T-helper 2 cell treated with Interferon-gamma antibody and Interleukin-4, amounts not matched to agents 5 μg/mL and 100 μg/mL, for 36 hours (primary cell): Measurements from ENCODE around the gene TMEM11.

ENCODE experiments used
- DNase-seq: peaks from one replicate; pipeline ENCODE4 v3.0.0; 2021; ENCODE audit warnings: low spot score
- H3K27ac Mint-ChIP-seq: one replicate; pipeline ENCODE4 v1.8.0; 2021; ENCODE audit warnings: mild to moderate bottlenecking, mixed read lengths
- H3K27me3 Mint-ChIP-seq: one replicate; pipeline ENCODE4 v1.8.0; 2021; ENCODE audit warnings: low read depth, mixed read lengths
- H3K36me3 Mint-ChIP-seq: one replicate; pipeline ENCODE4 v1.8.0; 2021; ENCODE audit warnings: low read depth, mixed read lengths
- H3K4me1 Mint-ChIP-seq: one replicate; pipeline ENCODE4 v1.8.0; 2021; ENCODE audit warnings: low read depth, mixed read lengths
- H3K4me3 Mint-ChIP-seq: one replicate; pipeline ENCODE4 v1.8.0; 2022; ENCODE audit warnings: mild to moderate bottlenecking, moderate library complexity, mixed read lengths
- H3K9me3 Mint-ChIP-seq: one replicate; pipeline ENCODE4 v1.8.0; 2021; ENCODE audit warnings: mixed read lengths

The TMEM11 gene

DNA sequence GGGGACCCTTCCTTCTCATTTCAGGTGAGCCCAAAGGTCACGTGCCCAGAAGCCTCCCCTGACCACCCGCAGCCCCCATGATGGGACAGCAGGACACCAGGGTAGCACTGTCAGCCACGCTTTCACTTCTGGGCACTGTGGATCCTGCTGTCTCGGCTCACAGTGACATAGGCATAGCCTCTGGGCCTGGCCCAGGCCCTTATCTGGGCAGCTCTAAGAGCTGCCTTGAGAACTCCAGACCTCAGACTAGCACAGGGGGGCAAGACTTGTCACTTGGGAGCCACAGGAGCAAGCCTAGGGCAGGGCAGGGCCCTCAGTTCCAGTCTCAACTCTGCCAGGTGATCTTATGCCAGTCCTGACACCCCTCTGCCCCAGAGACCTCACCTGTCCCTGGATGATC lies 34.5 kb upstream of the TMEM11 start:
- H3K9me3 Mint-ChIP-seq: no peaks in the 10 kb centered on the region
- no peaks in the 10 kb centered on the region for H3K36me3 Mint-ChIP-seq
- H3K27me3 Mint-ChIP-seq: peaks cover 21% of the 10 kb centered on the region
- H3K4me1 Mint-ChIP-seq: peaks cover 1% of the 10 kb centered on the region
- no peak for DNase-seq
- H3K4me3 Mint-ChIP-seq: no peak overlapping the region
- H3K27ac Mint-ChIP-seq: no peak overlapping the region

DNA sequence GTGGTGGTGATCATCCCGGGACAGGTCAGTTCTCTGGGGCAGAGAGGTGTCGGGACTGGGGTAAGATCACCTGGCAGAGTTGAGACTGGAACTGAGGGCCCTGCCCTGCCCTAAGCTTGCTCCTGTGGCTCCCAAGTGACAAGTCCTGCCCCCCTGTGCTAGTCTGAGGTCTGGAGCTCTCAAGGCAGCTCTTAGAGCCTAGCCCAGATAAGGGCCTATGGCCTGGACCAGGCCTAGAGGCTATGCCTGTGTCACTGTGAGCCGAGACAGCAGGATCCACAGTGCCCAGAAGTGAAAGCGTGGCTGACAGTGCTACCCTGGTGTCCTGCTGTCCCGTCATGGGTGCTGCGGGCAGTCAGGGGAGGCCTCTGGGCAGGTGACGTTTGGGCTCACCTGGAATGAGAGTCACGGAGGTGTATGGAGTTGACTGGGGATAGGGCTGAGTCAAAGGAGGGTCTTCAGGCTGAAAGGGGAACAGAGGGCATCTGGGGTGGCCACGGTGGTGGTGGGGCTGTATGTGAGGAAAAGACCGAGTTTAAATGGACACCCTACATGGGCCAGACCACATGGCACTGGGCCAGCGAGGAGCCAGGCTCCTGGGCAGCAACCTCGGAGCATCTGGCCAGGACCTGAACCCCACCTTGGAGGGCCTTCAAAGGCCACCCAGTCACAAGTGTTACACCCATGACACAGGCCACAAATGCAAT lies 33.7 kb upstream of the TMEM11 start:
- Mint-ChIP-seq H3K36me3 (no peaks in the 10 kb centered on the region), H3K4me1 (no peaks in the 10 kb centered on the region), H3K9me3 (no peaks in the 10 kb centered on the region), H3K27ac (no peak overlapping the region), H3K27me3 (peaks cover 21% of the 10 kb centered on the region), H3K4me3 (no peak overlapping the region)
- no peak for DNase-seq

DNA sequence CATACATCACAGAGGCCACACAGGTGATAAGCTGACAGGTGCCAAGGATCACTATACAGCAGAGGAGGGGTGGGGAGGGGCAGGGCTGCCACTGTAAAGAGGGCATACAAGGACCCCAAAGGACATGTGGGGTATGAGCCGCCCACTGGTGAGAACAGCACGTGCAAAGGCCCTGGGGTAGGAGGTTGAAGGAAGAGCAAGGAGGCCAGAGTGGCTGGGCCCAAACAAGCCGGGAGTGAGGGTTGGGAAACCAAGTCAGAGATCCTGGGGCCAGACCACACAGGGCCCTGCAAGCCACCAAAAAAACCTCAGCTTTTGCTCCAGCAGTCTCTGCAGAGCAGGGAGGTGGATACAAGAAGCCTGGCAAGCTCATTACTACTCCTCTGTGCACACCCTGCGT lies 32.7 kb upstream of the TMEM11 start:
- no peak for DNase-seq
- Mint-ChIP-seq H3K4me1 (no peaks in the 10 kb centered on the region), H3K27me3 (peaks cover 11% of the 10 kb centered on the region), H3K4me3 (no peak overlapping the region), H3K27ac (no peak overlapping the region), H3K9me3 (no peaks in the 10 kb centered on the region), H3K36me3 (no peaks in the 10 kb centered on the region)

DNA sequence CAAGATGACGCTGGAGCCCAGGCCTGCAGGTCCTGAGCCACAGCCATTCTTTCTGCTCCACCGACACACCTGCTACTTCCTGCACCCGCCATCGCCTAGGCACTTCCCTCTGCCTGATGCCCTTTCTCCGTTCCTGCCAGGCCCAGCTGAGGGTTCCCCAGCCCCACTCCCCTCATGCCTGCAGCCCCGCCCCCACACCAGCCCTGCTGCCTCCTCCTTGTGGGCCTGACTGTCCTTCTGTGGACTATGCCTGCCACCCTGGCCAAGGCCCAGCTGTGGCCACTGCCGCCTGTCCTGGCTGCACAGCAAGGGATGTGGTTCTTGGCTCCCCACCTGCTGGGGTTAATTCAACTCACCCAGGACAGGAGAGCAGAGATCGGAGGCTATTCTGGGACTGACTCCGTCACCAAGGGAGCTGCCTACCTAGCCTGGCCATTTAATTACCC lies 31.7 kb upstream of the TMEM11 start:
- H3K36me3 Mint-ChIP-seq: no peaks in the 10 kb centered on the region
- H3K9me3 Mint-ChIP-seq: no peaks in the 10 kb centered on the region
- peaks cover 5% of the 10 kb centered on the region for H3K27me3 Mint-ChIP-seq
- H3K27ac Mint-ChIP-seq: no peak overlapping the region
- no peak for DNase-seq
- no peak overlapping the region for H3K4me3 Mint-ChIP-seq
- no peaks in the 10 kb centered on the region for H3K4me1 Mint-ChIP-seq

DNA sequence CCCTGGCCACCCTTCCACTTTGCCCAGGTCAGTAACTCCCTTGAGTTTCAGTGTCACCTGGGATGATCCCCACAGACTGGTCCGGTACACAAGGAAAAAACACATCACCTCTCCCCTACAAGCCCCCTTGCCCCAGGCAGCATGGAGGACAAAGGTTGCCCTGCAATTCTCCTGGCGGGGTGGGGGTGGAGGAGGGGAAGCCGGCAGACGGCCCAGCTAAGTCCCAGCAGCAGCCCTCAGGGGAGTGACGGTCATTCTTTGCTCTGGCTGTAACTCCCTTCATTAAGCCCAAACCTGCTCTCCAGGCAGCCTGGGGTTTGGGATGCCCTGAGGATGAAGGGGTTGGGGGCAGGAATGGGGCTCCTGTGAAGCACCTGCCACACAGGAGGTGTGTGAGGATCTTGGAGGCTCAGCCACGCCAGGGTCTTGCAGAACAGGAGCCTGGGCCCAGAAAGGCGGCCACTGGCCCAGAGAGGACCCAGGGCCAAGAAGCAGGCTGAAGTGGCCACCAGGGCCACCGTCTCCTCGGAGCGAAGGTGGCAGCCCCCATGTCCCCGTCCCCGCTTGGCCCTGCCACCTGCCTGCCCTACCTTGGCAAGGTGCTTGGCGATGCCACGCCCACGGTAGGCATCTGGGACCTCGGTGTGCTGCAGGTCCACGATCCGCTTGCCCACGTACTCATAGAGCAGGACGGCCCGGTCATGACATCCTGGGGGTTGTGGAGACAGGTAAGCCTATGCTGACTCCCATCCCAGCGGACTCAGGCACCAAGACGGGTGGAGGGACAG lies 29.7 kb upstream of the TMEM11 start:
- no peak for DNase-seq
- H3K4me1 Mint-ChIP-seq: no peaks in the 10 kb centered on the region
- H3K27me3 Mint-ChIP-seq: no peaks in the 10 kb centered on the region
- H3K9me3 Mint-ChIP-seq: no peaks in the 10 kb centered on the region
- H3K4me3 Mint-ChIP-seq: no peak overlapping the region
- H3K36me3 Mint-ChIP-seq: no peaks in the 10 kb centered on the region
- H3K27ac Mint-ChIP-seq: no peak overlapping the region

DNA sequence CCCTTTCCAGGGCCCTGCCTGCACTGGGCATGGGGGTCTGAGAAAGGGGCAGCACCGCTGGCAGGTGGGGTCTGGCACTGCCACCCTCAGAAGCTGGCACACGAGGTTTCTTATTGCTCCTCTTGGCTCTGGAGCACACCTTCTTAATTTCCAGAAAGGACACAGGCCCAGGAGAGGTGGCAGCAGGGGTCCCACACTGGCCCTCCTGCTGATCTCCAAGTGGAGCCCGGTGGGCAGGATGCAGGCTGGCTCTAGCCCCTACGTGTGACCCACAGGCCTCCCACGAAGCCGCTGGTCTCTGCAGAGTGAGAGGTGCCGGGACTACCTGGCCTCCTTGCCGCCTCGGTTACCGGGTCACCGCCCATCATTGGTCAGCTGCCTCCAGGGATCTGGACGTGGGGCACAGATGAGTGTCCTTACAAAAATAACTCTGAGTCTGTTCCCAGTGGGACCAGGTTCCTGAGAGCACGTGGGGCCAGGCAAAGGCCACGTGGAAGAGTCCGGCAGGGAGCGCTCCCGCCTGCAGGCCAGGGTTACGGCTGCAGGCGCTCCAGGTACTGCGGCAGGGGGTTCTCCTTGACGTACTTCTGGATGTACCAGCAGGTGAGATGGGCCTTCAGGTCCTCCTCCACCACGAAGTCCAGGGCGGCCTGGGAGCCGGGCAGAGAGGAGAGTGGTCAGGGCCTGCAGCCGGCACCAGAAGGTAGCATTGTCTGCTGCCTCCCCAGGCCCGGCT lies 29.0 kb upstream of the TMEM11 start:
- Mint-ChIP-seq H3K4me1 (no peaks in the 10 kb centered on the region), H3K27me3 (no peaks in the 10 kb centered on the region), H3K4me3 (no peak overlapping the region), H3K9me3 (no peaks in the 10 kb centered on the region), H3K36me3 (no peaks in the 10 kb centered on the region), H3K27ac (no peak overlapping the region)
- DNase-seq: no peak

DNA sequence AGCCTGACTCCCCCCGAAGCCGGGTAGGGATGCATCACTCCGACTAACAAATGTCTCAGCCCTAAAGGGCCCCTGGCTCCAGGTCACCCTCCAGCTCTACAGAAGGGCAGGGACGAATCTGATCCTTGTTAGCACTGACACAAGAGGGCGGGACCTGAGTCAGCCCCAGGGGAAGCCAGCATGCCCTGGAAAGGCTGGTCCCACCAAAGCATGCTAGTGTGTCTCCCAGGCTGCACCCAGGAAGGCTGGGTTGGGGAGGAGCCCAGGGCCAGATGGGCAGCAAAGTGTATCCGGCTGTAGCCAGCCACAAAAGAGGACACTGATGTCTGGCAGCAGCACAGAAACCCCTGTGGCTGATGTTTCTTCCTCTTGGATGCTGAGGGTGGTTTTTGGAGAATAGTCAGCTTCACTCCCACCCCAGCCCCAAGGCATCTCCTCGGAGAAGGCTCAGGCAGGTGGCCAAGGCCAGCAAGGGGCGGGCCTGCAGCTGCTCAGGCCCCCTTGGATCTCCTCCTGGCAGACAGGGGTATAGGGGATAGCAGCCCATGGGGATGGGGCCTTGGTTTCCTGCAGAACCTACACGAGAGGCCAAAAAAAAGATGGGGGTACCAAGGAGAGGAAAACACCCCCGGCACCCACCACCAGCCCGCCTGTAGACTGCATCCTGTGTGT lies 28.2 kb upstream of the TMEM11 start:
- Mint-ChIP-seq H3K9me3 (no peaks in the 10 kb centered on the region), H3K27me3 (no peaks in the 10 kb centered on the region), H3K27ac (no peak overlapping the region), H3K36me3 (no peaks in the 10 kb centered on the region), H3K4me1 (no peaks in the 10 kb centered on the region), H3K4me3 (no peak overlapping the region)
- no peak for DNase-seq

DNA sequence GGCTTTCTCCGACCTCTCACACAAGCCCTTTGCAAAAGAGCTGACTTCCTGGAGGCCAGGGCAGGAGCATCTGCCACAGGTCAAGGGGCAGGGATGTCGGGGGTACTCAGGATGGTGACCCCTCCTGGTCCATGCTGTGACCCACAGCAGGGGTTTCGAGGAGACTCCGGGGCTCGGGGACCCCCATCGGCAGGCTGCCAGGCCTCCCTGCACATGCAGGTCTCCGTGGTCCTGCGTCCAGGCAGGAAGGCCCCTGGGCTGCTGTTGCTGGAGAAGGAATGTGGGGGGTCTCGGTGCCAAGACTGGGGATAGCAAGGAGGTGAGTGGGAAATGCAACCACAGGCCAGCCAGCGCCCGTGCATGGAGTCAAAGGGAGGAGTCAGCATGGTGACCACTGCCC lies 27.6 kb upstream of the TMEM11 start:
- DNase-seq: no peak
- no peaks in the 10 kb centered on the region for H3K9me3 Mint-ChIP-seq
- H3K4me3 Mint-ChIP-seq: no peak overlapping the region
- no peaks in the 10 kb centered on the region for H3K27me3 Mint-ChIP-seq
- no peaks in the 10 kb centered on the region for H3K36me3 Mint-ChIP-seq
- H3K27ac Mint-ChIP-seq: no peak overlapping the region
- no peaks in the 10 kb centered on the region for H3K4me1 Mint-ChIP-seq

DNA sequence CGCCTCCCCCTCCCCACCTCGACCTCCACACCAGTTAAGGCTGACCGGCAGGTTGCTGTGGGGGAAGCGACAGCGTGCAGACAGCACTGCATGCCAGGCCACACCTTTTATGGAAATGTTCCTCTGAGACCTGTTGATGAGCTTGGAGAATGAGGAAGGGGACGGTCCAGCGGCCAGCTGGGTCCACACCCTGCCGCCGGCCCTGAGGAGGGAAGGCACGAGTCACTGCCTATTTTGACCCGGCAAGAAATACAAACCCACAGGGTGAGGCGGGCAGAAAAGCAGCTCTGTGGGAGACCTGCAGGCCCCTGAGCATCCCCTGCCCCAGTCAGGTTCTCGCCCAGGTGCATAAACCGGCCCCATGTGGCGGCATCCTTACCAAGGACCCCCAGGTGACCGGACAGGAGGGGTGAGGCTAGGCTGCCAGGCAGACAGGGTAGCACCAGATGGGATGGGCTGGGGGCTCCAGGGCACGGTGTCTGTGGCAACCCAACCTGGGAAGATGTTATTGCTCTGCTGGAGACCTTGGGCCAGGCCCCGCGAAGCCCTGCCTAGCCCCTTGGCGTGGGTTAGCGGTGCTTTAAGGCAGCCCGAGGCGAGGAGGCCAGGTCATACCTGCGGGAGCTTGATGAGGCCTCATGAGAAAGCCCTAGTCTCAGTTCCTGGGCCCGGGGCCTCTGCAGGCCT lies 26.6 kb upstream of the TMEM11 start:
- H3K4me1 Mint-ChIP-seq: no peaks in the 10 kb centered on the region
- no peak overlapping the region for H3K4me3 Mint-ChIP-seq
- no peak overlapping the region for H3K27ac Mint-ChIP-seq
- no peaks in the 10 kb centered on the region for H3K27me3 Mint-ChIP-seq
- H3K36me3 Mint-ChIP-seq: no peaks in the 10 kb centered on the region
- no peak for DNase-seq
- H3K9me3 Mint-ChIP-seq: no peaks in the 10 kb centered on the region

DNA sequence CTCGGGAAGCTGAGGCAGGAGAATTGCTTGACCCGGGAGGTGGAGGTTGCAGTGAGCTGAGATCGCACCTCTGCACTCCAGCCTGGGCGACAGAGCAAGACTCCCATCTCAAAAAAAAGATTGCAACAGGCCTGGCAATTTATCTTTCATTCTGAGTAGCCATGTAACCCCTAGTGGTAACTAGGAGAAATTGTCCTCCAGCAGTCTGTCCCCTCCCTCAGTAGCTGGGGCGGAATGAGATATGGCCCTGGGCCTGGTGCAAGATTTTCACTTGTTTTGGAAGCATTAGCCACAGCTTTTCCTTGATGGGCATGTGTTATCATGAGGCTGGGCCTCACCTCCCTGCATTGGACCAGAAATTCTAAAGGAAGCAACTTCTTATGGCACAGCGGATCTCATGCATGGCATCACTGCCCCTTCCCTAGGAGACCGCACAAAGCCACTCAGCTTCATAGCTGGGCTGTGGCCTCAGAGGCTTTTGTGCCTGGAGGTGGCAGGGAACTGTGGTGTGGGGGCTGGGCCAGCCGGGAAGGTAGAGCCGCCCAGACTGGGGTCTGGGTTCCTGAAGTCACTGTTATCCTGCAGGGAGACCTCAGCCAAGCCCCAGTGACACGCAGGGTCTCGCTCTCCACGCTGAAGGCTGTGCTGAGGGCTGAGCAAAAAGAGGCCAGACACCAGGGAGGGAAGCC lies 25.9 kb upstream of the TMEM11 start:
- H3K27me3 Mint-ChIP-seq: no peaks in the 10 kb centered on the region
- H3K27ac Mint-ChIP-seq: no peak overlapping the region
- H3K36me3 Mint-ChIP-seq: no peaks in the 10 kb centered on the region
- no peak overlapping the region for H3K4me3 Mint-ChIP-seq
- no peaks in the 10 kb centered on the region for H3K9me3 Mint-ChIP-seq
- no peak for DNase-seq
- no peaks in the 10 kb centered on the region for H3K4me1 Mint-ChIP-seq

DNA sequence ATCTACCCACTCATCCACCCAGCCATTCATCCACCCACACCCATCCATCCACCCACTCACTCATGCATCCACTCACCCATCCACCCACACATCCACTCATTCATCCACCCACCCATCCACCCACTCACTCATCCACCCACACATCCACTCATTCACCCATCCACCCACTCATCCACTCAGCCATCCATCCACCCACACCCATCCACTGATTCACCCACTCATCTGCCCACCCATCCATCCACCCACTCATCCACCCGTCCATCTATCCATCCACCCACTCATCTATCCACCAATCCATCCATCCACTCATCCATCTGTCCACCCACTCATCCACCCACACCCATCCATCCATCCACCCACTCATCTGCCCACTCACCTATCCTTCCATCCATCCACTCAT lies 22.0 kb upstream of the TMEM11 start:
- H3K36me3 Mint-ChIP-seq: no peaks in the 10 kb centered on the region
- H3K27me3 Mint-ChIP-seq: no peaks in the 10 kb centered on the region
- no peaks in the 10 kb centered on the region for H3K4me1 Mint-ChIP-seq
- H3K9me3 Mint-ChIP-seq: peaks cover 6% of the 10 kb centered on the region
- H3K27ac Mint-ChIP-seq: no peak overlapping the region
- no peak for DNase-seq
- no peak overlapping the region for H3K4me3 Mint-ChIP-seq

DNA sequence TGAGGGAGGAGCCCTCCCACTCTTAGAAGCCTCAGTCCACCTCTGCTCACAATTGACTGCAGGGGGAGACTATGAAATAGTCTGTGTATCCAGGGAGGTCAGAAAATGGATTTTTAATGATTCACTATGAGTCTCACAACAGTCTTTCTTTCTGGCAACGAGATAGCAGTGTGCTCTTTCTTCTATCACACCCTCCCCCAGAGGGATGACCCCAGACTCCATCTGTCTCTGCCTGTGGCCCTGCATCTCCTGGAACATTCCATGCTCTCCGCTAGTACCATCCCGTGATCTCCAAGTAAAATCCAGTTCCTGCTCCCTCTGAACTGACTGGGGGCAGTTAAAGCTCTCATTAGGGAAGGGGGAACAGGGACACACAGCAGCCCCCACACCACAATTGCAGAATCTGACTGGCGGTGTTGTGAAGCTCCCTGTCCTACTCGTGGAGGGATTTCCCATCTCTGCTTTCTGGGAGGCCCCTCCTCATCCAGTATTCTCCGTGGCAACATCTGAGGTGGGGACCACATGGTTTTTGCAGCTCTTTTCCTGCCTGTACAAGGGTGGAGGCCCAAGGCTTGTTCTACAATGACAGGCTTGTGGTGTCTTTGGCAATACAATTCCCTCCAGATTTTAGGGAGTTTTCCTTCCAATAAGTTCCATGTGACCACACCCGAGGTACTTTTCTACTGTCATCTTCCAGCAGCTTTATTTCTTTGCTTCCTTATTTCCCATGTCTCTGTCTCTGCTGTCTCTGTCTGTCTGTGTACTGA lies 19.8 kb upstream of the TMEM11 start:
- H3K27ac Mint-ChIP-seq: no peak overlapping the region
- DNase-seq: no peak
- H3K4me1 Mint-ChIP-seq: no peaks in the 10 kb centered on the region
- H3K4me3 Mint-ChIP-seq: no peak overlapping the region
- H3K36me3 Mint-ChIP-seq: no peaks in the 10 kb centered on the region
- H3K27me3 Mint-ChIP-seq: no peaks in the 10 kb centered on the region
- peaks cover 6% of the 10 kb centered on the region for H3K9me3 Mint-ChIP-seq
